ENCODE measurements around the gene PRDM5.

DNA sequence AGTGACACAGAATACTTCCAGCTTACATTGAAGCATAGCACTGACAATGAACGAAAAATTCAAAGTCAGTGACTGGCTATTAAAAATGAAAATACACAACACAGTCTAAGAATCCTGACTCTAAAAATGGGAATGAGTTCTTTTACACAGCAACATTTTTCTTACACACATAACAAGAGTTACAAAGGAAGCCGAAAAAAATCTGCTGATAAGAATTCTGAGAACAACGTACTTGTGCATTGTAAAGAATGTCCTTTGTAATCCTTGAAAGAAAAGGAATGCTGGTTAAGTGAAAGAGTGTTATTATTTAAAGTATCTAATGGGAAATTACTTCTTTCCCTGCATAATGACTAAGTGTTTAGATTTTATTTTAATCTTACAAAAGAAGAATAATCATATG is 199.4 kb downstream of the PRDM5 start:
- TF ChIP-seq POLR2AphosphoS5 (IDR thresholded peaks at IDR 0.05; ENCODE audit: low read depth, low read length) = no peak
- no peak for TF ChIP-seq TAF1 (IDR thresholded peaks at IDR 0.05; ENCODE audit: borderline replicate concordance, insufficient read depth, low read length)
- no peak for TF ChIP-seq FOXP2 (optimal IDR thresholded peaks at IDR 0.05; ENCODE audit: borderline replicate concordance, extremely low read depth, extremely low read length, insufficient read depth)
